Tibial nerve (tissue), 4 donors: ENCODE results near the gene OSGEP.

Source experiments
- EP300 ChIP-seq, 2 donors: sonication (generic); formaldehyde crosslinking; IDR thresholded peaks; one replicate each; pipeline ENCODE4 v1.6.1; 2017; ENCODE audit warnings: antibody characterized with exemption in 2 of 2, mild to moderate bottlenecking in 1 of 2
- POLR2A ChIP-seq, 2 donors: fragments of 450-650 bp; IDR thresholded peaks; one replicate each; pipeline ENCODE4 v1.6.1; 2017; ENCODE audit warnings: antibody characterized with exemption in 2 of 2, mild to moderate bottlenecking in 2 of 2, moderate library complexity in 2 of 2
- TF ChIP-seq, protein P1 (sequence below), 5 experiments: fragments of 200-600 bp in 3 of 5; fragments of 450-650 bp in 2 of 5; sonication (generic) in 3 of 5; IDR thresholded peaks; one replicate each; pipeline ENCODE4 v1.5.1; 2016 to 2019; ENCODE audit warnings: antibody characterized with exemption in 5 of 5, mild to moderate bottlenecking in 3 of 5, moderate library complexity in 2 of 5

DNA sequence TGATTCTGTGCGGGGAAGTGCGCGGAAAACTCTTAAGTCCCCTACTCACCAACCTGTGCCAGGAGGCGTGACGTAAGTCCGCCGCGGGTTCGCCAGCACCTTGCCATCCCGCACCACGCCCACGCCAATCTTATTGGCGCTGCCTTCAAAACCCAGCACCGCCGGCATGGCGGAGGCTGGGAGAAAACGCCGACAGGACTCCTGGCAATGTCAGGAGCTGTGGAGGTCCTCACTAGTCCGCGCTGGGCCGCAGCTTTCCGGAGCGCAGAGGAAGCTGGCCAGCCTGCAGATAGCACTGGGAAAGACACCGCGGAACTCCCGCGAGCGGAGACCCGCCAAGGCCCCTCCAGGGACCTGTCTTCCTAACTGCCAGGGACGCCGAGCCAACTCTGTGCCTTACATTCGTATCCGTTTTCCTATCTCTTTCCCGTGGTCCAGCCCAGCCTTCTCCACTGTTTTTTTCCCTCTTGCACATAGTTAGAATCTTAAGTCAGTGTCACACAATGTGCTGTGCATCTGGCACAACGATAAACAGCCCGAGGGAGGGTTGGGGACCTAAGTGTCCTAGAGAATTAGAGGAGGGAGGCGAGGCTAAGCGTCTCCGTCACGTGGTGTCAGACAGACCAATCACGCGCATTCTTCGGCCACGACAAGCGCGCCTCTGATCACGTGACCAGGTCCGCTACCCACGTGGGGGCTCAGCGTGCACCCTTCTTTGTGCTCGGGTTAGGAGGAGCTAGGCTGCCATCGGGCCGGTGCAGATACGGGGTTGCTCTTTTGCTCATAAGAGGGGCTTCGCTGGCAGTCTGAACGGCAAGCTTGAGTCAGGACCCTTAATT lies at the start of gene OSGEP, which contains the start of gene APEX1:
- TF ChIP-seq EP300 (IDR thresholded peaks at IDR 0.05) (peak; percentile 83 to 99), POLR2A (IDR thresholded peaks at IDR 0.05) (peak; percentile 63 to 87)
- TF ChIP-seq, protein P1, sequence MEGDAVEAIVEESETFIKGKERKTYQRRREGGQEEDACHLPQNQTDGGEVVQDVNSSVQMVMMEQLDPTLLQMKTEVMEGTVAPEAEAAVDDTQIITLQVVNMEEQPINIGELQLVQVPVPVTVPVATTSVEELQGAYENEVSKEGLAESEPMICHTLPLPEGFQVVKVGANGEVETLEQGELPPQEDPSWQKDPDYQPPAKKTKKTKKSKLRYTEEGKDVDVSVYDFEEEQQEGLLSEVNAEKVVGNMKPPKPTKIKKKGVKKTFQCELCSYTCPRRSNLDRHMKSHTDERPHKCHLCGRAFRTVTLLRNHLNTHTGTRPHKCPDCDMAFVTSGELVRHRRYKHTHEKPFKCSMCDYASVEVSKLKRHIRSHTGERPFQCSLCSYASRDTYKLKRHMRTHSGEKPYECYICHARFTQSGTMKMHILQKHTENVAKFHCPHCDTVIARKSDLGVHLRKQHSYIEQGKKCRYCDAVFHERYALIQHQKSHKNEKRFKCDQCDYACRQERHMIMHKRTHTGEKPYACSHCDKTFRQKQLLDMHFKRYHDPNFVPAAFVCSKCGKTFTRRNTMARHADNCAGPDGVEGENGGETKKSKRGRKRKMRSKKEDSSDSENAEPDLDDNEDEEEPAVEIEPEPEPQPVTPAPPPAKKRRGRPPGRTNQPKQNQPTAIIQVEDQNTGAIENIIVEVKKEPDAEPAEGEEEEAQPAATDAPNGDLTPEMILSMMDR (IDR thresholded peaks at IDR 0.05): peak in 1 of 5 experiments; percentile 24
